Cardiac fibroblast (primary cell): ENCODE measurements around the gene ZNF143.
A peak's percentile ranks its signal among the peaks of the same experiment; 100 is the strongest.
"Not testable (repeated sequence)": the region's sequence is repeated elsewhere in the genome, so short reads cannot be mapped to it uniquely, and the experiment has no call there.

Experiments
- DNase-seq, 2 donors: peaks; one replicate each; pipeline versions ENCODE4 v3.0.0 to v3.0.0-alpha.2; 2010; ENCODE audit warnings: low read depth in 2 of 2
- H3K4me3 ChIP-seq, 2 donors: replicated peaks in 1 of 2; 1 replicate in 1 of 2; 2 replicates in 1 of 2; pipeline ENCODE4 v1.5.1; 2011; ENCODE audit warnings: low read depth in 2 of 2, low read length in 2 of 2, mild to moderate bottlenecking in 2 of 2, moderate library complexity in 1 of 2
- TF ChIP-seq, protein P1 (sequence below): IDR thresholded peaks from one replicate; pipeline ENCODE4 v1.5.1; 2011; ENCODE audit warnings: low read depth, mild to moderate bottlenecking, low read length, inconsistent platforms

ZNF143 gene

DNA sequence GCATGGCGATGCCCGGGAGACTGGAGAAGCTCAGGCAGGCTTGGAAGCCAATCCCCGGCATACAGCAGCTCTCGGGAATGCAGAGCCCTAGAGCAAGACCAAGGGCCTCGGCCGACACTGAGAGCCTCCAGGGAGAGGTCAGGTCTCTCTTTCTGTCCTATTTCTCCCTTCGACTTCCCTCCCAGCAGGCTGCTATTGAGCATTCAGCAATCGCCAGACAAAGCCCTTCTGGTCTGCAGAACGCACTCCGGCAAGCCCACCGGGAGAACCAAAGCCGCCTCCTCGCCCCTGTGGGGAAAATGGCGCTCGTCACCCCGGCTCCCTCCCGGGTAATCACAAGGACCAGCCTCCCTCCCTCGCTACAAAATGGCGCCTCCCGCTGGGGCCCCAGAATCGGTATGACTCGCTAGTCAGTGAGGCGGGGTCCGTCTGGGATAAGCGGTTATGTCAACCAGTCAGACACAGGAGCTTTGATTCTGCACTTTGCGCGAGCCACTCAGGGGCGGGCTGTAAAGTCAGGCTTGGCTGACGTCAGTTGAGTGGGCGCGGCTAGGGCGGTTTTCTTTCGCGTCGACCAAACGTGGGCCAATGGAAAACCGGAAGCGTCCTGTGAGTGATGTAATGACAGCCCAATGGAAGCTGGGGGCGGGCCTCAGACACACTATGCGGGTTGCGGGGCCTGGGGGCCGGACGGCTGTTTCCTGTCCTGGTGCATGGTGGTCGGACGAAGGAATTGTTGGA lies at the start of gene ZNF143:
Gene ZNF143, plus strand, starts transcription at position 691 of the 741 bp plus-strand sequence. CDS start 10,297 bp downstream, outside the sequence.
- TF ChIP-seq, protein P1, sequence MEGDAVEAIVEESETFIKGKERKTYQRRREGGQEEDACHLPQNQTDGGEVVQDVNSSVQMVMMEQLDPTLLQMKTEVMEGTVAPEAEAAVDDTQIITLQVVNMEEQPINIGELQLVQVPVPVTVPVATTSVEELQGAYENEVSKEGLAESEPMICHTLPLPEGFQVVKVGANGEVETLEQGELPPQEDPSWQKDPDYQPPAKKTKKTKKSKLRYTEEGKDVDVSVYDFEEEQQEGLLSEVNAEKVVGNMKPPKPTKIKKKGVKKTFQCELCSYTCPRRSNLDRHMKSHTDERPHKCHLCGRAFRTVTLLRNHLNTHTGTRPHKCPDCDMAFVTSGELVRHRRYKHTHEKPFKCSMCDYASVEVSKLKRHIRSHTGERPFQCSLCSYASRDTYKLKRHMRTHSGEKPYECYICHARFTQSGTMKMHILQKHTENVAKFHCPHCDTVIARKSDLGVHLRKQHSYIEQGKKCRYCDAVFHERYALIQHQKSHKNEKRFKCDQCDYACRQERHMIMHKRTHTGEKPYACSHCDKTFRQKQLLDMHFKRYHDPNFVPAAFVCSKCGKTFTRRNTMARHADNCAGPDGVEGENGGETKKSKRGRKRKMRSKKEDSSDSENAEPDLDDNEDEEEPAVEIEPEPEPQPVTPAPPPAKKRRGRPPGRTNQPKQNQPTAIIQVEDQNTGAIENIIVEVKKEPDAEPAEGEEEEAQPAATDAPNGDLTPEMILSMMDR, result no peak
- peak within 1 kb of the TSS; percentile 78 to 92 for H3K4me3 ChIP-seq
- DNase-seq, result peak; percentile 100

GRCh38 chr11:9428706-9429105 lies 32.1 kb upstream of the ZNF143 start:
- TF ChIP-seq, protein P1, result no peak
- no peak overlapping the region for H3K4me3 ChIP-seq
- DNase-seq, result no peak

GRCh38 chr11:9438611-9439010 lies 22.2 kb upstream of the ZNF143 start:
- TF ChIP-seq, protein P1, result no peak
- DNase-seq, result no peak
- no peak overlapping the region for H3K4me3 ChIP-seq

- no peak for DNase-seq
- TF ChIP-seq, protein P1, result no peak
- no peak overlapping the region for H3K4me3 ChIP-seq
These were observed 14.6 kb upstream of the ZNF143 start for GRCh38 chr11:9446230-9446629.

DNA sequence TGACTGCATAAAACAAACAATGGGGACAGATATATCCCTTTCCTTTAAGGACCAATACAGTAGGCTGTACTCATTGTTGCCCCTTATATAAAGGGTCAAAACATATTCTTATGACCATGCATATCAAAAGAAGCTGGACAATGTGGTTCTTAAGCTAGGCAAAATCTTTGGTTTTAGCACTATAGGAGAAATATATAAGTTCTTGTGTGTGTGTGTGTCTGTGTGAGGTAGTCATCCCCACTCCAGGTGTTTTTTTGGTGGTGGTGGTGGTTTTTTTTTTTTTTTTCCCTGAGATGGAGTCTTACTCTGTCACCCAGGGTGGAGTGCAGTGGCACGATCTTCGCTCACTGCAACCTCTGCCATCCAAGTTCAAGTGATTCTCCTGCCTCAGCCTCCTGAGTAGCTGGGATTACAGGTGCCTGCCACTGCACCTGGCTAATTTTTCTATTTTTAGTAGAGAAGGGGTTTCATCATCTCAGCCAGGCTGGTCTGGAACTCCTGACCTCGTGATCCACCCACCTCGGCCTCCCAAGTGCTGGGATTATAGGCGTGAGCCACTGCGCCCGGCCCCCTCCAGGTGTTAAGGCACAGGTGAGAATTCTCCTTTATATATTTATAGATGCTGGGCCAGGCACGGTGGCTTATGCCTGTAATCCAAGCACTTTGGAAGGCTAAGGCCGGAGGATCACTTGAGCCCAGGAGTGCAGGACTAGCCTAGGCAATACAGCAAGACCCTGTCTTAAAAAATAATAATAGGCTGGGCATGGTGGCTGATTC lies 12.0 kb upstream of the ZNF143 start:
- H3K4me3 ChIP-seq, result no peak overlapping the region
- TF ChIP-seq, protein P1, result no peak
- DNase-seq, result no peak

DNA sequence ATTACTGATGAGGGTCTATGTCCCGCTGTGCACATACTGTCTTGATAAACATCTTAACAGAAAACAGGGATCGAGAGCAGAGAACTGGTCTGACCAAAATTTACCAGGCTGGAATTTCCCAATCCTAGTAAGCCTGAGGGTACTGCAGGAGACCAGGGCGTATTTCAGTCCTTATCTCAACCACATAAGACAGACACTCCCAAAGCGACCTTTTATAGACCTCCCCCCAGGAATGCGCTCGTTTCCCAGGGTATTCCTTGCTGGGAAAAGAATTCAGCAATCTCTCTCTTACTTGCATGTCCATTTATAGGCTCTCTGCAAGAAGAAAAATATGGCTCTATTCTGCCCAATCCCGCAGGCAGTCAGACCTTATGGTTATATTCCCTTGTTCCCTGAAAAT lies 8.8 kb upstream of the ZNF143 start:
- H3K4me3 ChIP-seq, result not testable (repeated sequence)
- peak in 1 of 2 donors; percentile 6 for DNase-seq

GRCh38 chr11:9455722-9456121 lies 5.1 kb upstream of the ZNF143 start:
- H3K4me3 ChIP-seq, result no peak overlapping the region
- TF ChIP-seq, protein P1, result no peak
- no peak for DNase-seq
